Measurements from ENCODE around the gene KDM5D. TPM values are rescaled to one million over a fixed set of nuclear protein-coding genes. Genes with fewer than 3 reads are reported as not detected.

The KDM5D gene
- total RNA-seq, 1 donor from 2014 or later = not detected

GRCh38 chrY:19717950-19718349 lies 26.6 kb downstream of the KDM5D start:
- no peak for TF ChIP-seq CTCF (IDR thresholded peaks at IDR 0.05; ENCODE audit: unreplicated experiment)
- Mint-ChIP-seq H3K9me3 (no peaks in the 10 kb centered on the region), H3K4me3 (no peak overlapping the region), H3K4me1 (no peaks in the 10 kb centered on the region), H3K27ac (no peak overlapping the region), H3K27me3 (ENCODE audit: low read depth) (no peaks in the 10 kb centered on the region), H3K36me3 (no peaks in the 10 kb centered on the region)
- no peak for DNase-seq (ENCODE audit: low spot score in 2 of 2, unreplicated experiment in 2 of 2)

DNA sequence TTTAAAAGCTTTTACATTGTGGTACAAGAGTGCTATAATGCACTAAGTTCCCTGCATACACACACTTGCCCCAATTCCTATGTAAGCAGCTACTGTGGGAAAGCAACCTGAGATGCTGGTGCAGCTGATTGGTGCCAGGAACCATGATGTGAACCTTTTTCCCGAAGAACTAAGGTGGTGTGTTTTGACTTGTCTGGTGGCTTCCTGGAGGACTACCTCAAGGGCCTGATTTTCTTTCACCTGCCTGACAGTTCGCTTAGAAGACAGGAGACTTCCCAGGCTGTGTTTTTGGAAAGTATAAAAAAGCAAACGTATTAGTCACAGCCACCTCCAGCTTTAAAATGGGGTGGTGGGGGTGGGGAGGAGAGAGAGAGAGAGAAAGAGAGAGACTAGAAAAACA lies 27.4 kb downstream of the KDM5D start:
- Mint-ChIP-seq H3K4me1 (no peaks in the 10 kb centered on the region), H3K27ac (no peak overlapping the region), H3K9me3 (no peaks in the 10 kb centered on the region), H3K27me3 (ENCODE audit: low read depth) (no peaks in the 10 kb centered on the region), H3K36me3 (no peaks in the 10 kb centered on the region), H3K4me3 (no peak overlapping the region)
- no peak for TF ChIP-seq CTCF (IDR thresholded peaks at IDR 0.05; ENCODE audit: unreplicated experiment)
- no peak for DNase-seq (ENCODE audit: low spot score in 2 of 2, unreplicated experiment in 2 of 2)

GRCh38 chrY:19715226-19715625 lies 29.3 kb downstream of the KDM5D start:
- no peak overlapping the region for H3K4me3 Mint-ChIP-seq
- no peak for DNase-seq (ENCODE audit: low spot score in 2 of 2, unreplicated experiment in 2 of 2)
- no peaks in the 10 kb centered on the region for H3K36me3 Mint-ChIP-seq
- no peak overlapping the region for H3K27ac Mint-ChIP-seq
- TF ChIP-seq CTCF (IDR thresholded peaks at IDR 0.05; ENCODE audit: unreplicated experiment) = no peak
- H3K4me1 Mint-ChIP-seq = no peaks in the 10 kb centered on the region
- no peaks in the 10 kb centered on the region for H3K27me3 Mint-ChIP-seq (ENCODE audit: low read depth)
- no peaks in the 10 kb centered on the region for H3K9me3 Mint-ChIP-seq

- no peaks in the 10 kb centered on the region for H3K9me3 Mint-ChIP-seq
- H3K27ac Mint-ChIP-seq = no peak overlapping the region
- no peak for TF ChIP-seq CTCF (IDR thresholded peaks at IDR 0.05; ENCODE audit: unreplicated experiment)
- DNase-seq (ENCODE audit: low spot score in 2 of 2, unreplicated experiment in 2 of 2) = no peak
- H3K4me3 Mint-ChIP-seq = no peak overlapping the region
- no peaks in the 10 kb centered on the region for H3K4me1 Mint-ChIP-seq
- H3K36me3 Mint-ChIP-seq = no peaks in the 10 kb centered on the region
- H3K27me3 Mint-ChIP-seq (ENCODE audit: low read depth) = no peaks in the 10 kb centered on the region
Measured at GRCh38 chrY:19713430-19713829, 31.1 kb downstream of the KDM5D start.

- Mint-ChIP-seq H3K36me3 (no peaks in the 10 kb centered on the region), H3K4me1 (no peaks in the 10 kb centered on the region), H3K9me3 (no peaks in the 10 kb centered on the region), H3K27me3 (ENCODE audit: low read depth) (no peaks in the 10 kb centered on the region), H3K4me3 (no peak overlapping the region), H3K27ac (no peak overlapping the region)
- TF ChIP-seq CTCF (IDR thresholded peaks at IDR 0.05; ENCODE audit: unreplicated experiment) = no peak
- DNase-seq (ENCODE audit: low spot score in 2 of 2, unreplicated experiment in 2 of 2) = no peak
Measured at GRCh38 chrY:19706273-19706672, 38.3 kb downstream of the KDM5D start.

DNA sequence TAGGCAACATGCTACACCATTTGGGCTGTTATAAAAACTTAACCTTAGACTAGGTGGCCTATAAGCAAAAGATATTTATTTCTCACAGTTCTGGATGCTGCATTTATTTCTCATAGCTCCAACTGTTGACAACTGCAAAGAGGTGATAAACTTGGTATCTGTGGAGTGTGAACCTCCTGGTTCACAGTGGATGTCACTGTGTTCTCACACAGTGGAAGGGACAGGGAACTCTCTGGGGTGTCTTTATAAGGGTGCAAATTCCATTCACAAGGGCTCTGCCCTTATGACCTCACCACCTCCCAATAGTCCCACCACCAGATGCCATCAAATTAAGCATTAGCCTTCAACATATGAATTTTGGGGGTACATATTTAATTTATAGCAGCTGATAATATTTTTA lies 46.0 kb downstream of the KDM5D start:
- H3K9me3 Mint-ChIP-seq = no peaks in the 10 kb centered on the region
- no peaks in the 10 kb centered on the region for H3K27me3 Mint-ChIP-seq (ENCODE audit: low read depth)
- DNase-seq (ENCODE audit: low spot score in 2 of 2, unreplicated experiment in 2 of 2) = no peak
- no peak overlapping the region for H3K4me3 Mint-ChIP-seq
- no peak overlapping the region for H3K27ac Mint-ChIP-seq
- no peaks in the 10 kb centered on the region for H3K36me3 Mint-ChIP-seq
- no peaks in the 10 kb centered on the region for H3K4me1 Mint-ChIP-seq
- TF ChIP-seq CTCF (IDR thresholded peaks at IDR 0.05; ENCODE audit: unreplicated experiment) = no peak
